Stimulated activated CD4-positive, alpha-beta T cell treated with anti-CD3 and anti-CD28 coated beads, Interleukin-1b, Interleukin-23, amount 100 ng/mL, for 24 hours (primary cell): ENCODE measurements around the gene TREM1.
"Not testable (repeated sequence)": the region's sequence is repeated elsewhere in the genome, so short reads cannot be mapped to it uniquely, and the experiment has no call there.

Experiments
- DNase-seq, 4 experiments: peaks; one replicate each; pipeline ENCODE4 v3.0.0-alpha.2; 2020; ENCODE audit warnings: low read depth in 4 of 4, low spot score in 1 of 4

The TREM1 gene

GRCh38 chr6:41297248-41297647 lies 10.8 kb upstream of the TREM1 start:
- not testable (repeated sequence) for DNase-seq

- no peak for DNase-seq
Measured at GRCh38 chr6:41294214-41294872, 7.9 kb upstream of the TREM1 start.

GRCh38 chr6:41291717-41292116 lies 5.2 kb upstream of the TREM1 start:
- no peak for DNase-seq

GRCh38 chr6:41289815-41290214 lies 3.3 kb upstream of the TREM1 start:
- DNase-seq = no peak

GRCh38 chr6:41288754-41289129 lies 2.3 kb upstream of the TREM1 start:
- DNase-seq = no peak

GRCh38 chr6:41288030-41288753 lies 1.7 kb upstream of the TREM1 start:
- no peak for DNase-seq

GRCh38 chr6:41284726-41285125 lies 1.8 kb downstream of the TREM1 start:
- no peak for DNase-seq

GRCh38 chr6:41283600-41283999 lies 2.9 kb downstream of the TREM1 start:
- no peak for DNase-seq

GRCh38 chr6:41280381-41281057 lies 6.0 kb downstream of the TREM1 start:
- DNase-seq = no peak

GRCh38 chr6:41278699-41279405 lies 7.6 kb downstream of the TREM1 start:
- peak; percentile 18 to 58 (median 36) for DNase-seq

GRCh38 chr6:41277605-41278004 lies 8.9 kb downstream of the TREM1 start:
- no peak for DNase-seq

- no peak for DNase-seq
Measured at GRCh38 chr6:41275489-41275888, 11.0 kb downstream of the TREM1 start.

- no peak for DNase-seq
Measured at GRCh38 chr6:41274256-41274655, 12.2 kb downstream of the TREM1 start.

- DNase-seq = no peak
Measured at GRCh38 chr6:41273714-41274113, 12.8 kb downstream of the TREM1 start.

- DNase-seq = no peak
Measured at GRCh38 chr6:41272591-41273240, 13.8 kb downstream of the TREM1 start.

GRCh38 chr6:41271901-41272395 lies 14.5 kb downstream of the TREM1 start:
- DNase-seq = no peak

- no peak for DNase-seq
Measured at GRCh38 chr6:41269716-41270115, 16.8 kb downstream of the TREM1 start.

GRCh38 chr6:41269166-41269565 lies 17.3 kb downstream of the TREM1 start:
- no peak for DNase-seq

- no peak for DNase-seq
Measured at GRCh38 chr6:41268478-41268877, 18.0 kb downstream of the TREM1 start.

GRCh38 chr6:41266541-41266940 lies 19.9 kb downstream of the TREM1 start:
- no peak for DNase-seq

GRCh38 chr6:41263267-41263666 lies 23.2 kb downstream of the TREM1 start:
- no peak for DNase-seq
